NOMO-1 treated with dmso at 0.1 percent for 144 hours (cell line): ENCODE results near the gene AGO3.
"Not testable (repeated sequence)": the region's sequence is repeated elsewhere in the genome, so short reads cannot be mapped to it uniquely, and the experiment has no call there.

Experiments
- DNase-seq: peaks from one replicate; lab custom pipeline; 2025; ENCODE audit not compliant: unreplicated experiment; lab: John Stamatoyannopoulos, UW

AGO3 gene

GRCh38 chr1:35930593-35931445 is at the start of gene AGO3:
TSS of gene AGO3 (plus strand) at chr1:35931105. CDS start at chr1:35931427, 322 bp downstream.
- DNase-seq: peak; percentile 76

- no peak for DNase-seq
Measured at GRCh38 chr1:35881850-35882273, 49.0 kb upstream of the AGO3 start.

GRCh38 chr1:35882586-35882944 is 48.3 kb upstream of the AGO3 start:
- DNase-seq: no peak

GRCh38 chr1:35882945-35883634 is 47.8 kb upstream of the AGO3 start, which contains the start of gene AGO1:
TSS of gene AGO1 (plus strand) at chr1:35883209. CDS start at chr1:35883422, 213 bp downstream.
- peak; percentile 83 for DNase-seq

GRCh38 chr1:35883635-35884101 is 47.2 kb upstream of the AGO3 start:
- no peak for DNase-seq

GRCh38 chr1:35884934-35885333 is 46.0 kb upstream of the AGO3 start:
- no peak for DNase-seq

GRCh38 chr1:35885961-35886558 is 44.8 kb upstream of the AGO3 start:
- no peak for DNase-seq

GRCh38 chr1:35886577-35887431 is 44.1 kb upstream of the AGO3 start:
- DNase-seq: no peak

GRCh38 chr1:35887508-35887907 is 43.4 kb upstream of the AGO3 start:
- DNase-seq: no peak

GRCh38 chr1:35888255-35888654 is 42.6 kb upstream of the AGO3 start:
- no peak for DNase-seq

- not testable (repeated sequence) for DNase-seq
Measured at GRCh38 chr1:35888981-35889380, 41.9 kb upstream of the AGO3 start.

- no peak for DNase-seq
Measured at GRCh38 chr1:35893051-35893879, 37.6 kb upstream of the AGO3 start.

GRCh38 chr1:35894183-35894582 is 36.7 kb upstream of the AGO3 start:
- DNase-seq: peak; percentile 84

- no peak for DNase-seq
Measured at GRCh38 chr1:35894656-35895055, 36.2 kb upstream of the AGO3 start.

- no peak for DNase-seq
Measured at GRCh38 chr1:35899941-35900340, 31.0 kb upstream of the AGO3 start.

- no peak for DNase-seq
Measured at GRCh38 chr1:35901235-35901634, 29.7 kb upstream of the AGO3 start.

- DNase-seq: no peak
Measured at GRCh38 chr1:35902671-35903070, 28.2 kb upstream of the AGO3 start.

GRCh38 chr1:35914717-35915116 is 16.2 kb upstream of the AGO3 start:
- no peak for DNase-seq

- DNase-seq: no peak
Measured at GRCh38 chr1:35915693-35916092, 15.2 kb upstream of the AGO3 start.

GRCh38 chr1:35923791-35924221 is 7.1 kb upstream of the AGO3 start:
- DNase-seq: no peak
